ENCODE results near the gene CDHR2. TPM values are rescaled to one million over a fixed set of nuclear protein-coding genes. Genes with fewer than 3 reads are reported as not detected.

Gene CDHR2
- total RNA-seq, 2 experiments from 2014 or later: 0.19 to 0.35 TPM

GRCh38 chr5:176610435-176610773, 61.3 kb downstream of the CDHR2 start:
- H3K27ac Mint-ChIP-seq: no peak overlapping the region
- CTCF ChIA-PET: no interaction called here

GRCh38 chr5:176611435-176611834, 62.3 kb downstream of the CDHR2 start:
- Mint-ChIP-seq H3K27ac (no peak overlapping the region), H3K4me1 (ENCODE audit: low read depth) (peaks cover 7% of the 10 kb centered on the region), H3K27me3 (ENCODE audit: low read depth) (peaks cover 30% of the 10 kb centered on the region), H3K4me3 (no peak overlapping the region), H3K36me3 (ENCODE audit: low read depth) (no peaks in the 10 kb centered on the region), H3K9me3 (no peaks in the 10 kb centered on the region)
- peak; percentile 72 for DNase-seq
- intact Hi-C loops (cut with micrococcal nuclease): loop anchor here (1.0 kb wide), 1 partner anchor 163 kb away; the partner anchor contains the start of gene FAF2
- CTCF ChIA-PET: no interaction called here

More at GRCh38 chr5:176610435-176610773, 61.3 kb downstream of the CDHR2 start:
- Mint-ChIP-seq H3K4me3 (peak overlapping the region; percentile 67), H3K36me3 (ENCODE audit: low read depth) (no peaks in the 10 kb centered on the region), H3K9me3 (no peaks in the 10 kb centered on the region), H3K4me1 (ENCODE audit: low read depth) (peaks cover 7% of the 10 kb centered on the region), H3K27me3 (ENCODE audit: low read depth) (peaks cover 24% of the 10 kb centered on the region)
- intact Hi-C loops (cut with micrococcal nuclease): no loop called here
- DNase-seq: no peak

- Mint-ChIP-seq H3K27me3 (ENCODE audit: low read depth) (peaks cover 35% of the 10 kb centered on the region), H3K36me3 (ENCODE audit: low read depth) (no peaks in the 10 kb centered on the region), H3K4me1 (ENCODE audit: low read depth) (peaks cover 7% of the 10 kb centered on the region), H3K27ac (no peak overlapping the region), H3K4me3 (no peak overlapping the region), H3K9me3 (no peaks in the 10 kb centered on the region)
- CTCF ChIA-PET: no interaction called here
- no peak for DNase-seq
- intact Hi-C loops (cut with micrococcal nuclease): no loop called here
These were observed 62.9 kb downstream of the CDHR2 start for GRCh38 chr5:176612008-176612407.

- no peaks in the 10 kb centered on the region for H3K9me3 Mint-ChIP-seq
- no peak overlapping the region for H3K27ac Mint-ChIP-seq
- H3K27me3 Mint-ChIP-seq (ENCODE audit: low read depth): peaks cover 43% of the 10 kb centered on the region
- intact Hi-C loops (cut with micrococcal nuclease): no loop called here
- no peak overlapping the region for H3K4me3 Mint-ChIP-seq
- no peaks in the 10 kb centered on the region for H3K36me3 Mint-ChIP-seq (ENCODE audit: low read depth)
- no peak for DNase-seq
- CTCF ChIA-PET: interaction anchor here (1.2 kb wide), 1 partner anchor 18 kb away, joined by 5 read pairs; no protein-coding TSS in a partner anchor
- peaks cover 7% of the 10 kb centered on the region for H3K4me1 Mint-ChIP-seq (ENCODE audit: low read depth)
These were observed 63.7 kb downstream of the CDHR2 start for GRCh38 chr5:176612855-176613254.

DNA sequence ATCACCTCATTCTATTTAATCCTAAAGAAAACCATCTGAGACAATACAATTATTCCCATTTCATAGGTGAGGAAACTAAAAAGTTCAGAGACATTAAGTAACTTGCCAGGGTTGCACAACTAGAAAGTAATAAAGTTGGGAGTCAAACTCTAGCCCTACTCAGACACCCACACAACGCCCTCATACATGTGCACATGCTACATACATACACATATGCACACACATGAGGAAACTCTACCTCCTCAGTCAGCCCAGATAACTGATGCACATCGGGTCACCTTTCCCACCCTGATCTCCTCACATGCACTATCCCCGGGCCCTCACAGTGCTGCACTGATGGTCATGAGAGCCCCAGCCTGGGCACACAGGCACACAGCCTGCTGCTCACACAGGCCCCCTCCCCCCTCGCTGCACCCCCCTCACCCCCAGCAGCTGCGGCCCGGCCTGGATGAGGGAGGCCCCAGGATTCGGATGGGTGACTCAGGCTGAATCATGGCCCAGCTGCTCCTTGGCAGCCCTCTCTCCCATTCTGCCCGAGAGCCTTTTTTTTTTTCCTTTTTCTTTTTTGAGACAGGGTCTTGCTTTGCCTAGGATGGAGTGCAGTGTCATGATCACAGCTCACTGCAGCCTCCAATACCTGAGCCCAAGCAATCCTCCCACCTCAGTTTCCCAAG, 65.8 kb downstream of the CDHR2 start:
- CTCF ChIA-PET: interaction anchor here (0.6 kb wide), 1 partner anchor 16 kb away, joined by 3 read pairs; no protein-coding TSS in a partner anchor
- Mint-ChIP-seq H3K27me3 (ENCODE audit: low read depth) (peaks cover 52% of the 10 kb centered on the region), H3K9me3 (no peaks in the 10 kb centered on the region), H3K4me3 (no peak overlapping the region), H3K36me3 (ENCODE audit: low read depth) (no peaks in the 10 kb centered on the region), H3K4me1 (ENCODE audit: low read depth) (peaks cover 11% of the 10 kb centered on the region), H3K27ac (no peak overlapping the region)
- DNase-seq: no peak
- intact Hi-C loops (cut with micrococcal nuclease): no loop called here

DNA sequence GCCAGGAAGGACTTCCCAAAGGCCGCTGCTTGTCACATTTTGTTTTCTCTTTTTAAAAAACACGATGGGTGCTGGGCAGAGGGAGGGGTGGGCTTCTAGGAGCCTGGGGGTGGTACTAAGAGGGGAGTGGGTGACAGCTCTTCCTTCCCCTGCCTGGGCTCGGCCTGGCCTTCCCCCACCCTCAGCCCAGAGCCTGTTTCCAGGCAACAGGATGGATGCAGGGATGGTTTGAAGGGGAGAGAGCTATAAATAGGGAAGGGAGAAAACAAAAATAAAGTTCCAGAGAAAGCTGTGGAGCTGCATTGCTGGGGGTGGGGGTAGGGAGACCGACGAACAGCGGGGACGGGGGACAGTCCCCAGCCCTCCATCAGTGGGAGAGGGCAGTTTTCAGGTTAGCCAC, 67.4 kb downstream of the CDHR2 start:
- CTCF ChIA-PET: interaction anchor here (1.2 kb wide), 1 partner anchor 43 kb away, joined by 3 read pairs; no protein-coding TSS in a partner anchor
- Mint-ChIP-seq H3K36me3 (ENCODE audit: low read depth) (no peaks in the 10 kb centered on the region), H3K9me3 (no peaks in the 10 kb centered on the region), H3K27ac (no peak overlapping the region), H3K27me3 (ENCODE audit: low read depth) (peaks cover 56% of the 10 kb centered on the region), H3K4me1 (ENCODE audit: low read depth) (peaks cover 18% of the 10 kb centered on the region), H3K4me3 (no peak overlapping the region)
- DNase-seq: no peak
- intact Hi-C loops (cut with micrococcal nuclease): no loop called here

DNA sequence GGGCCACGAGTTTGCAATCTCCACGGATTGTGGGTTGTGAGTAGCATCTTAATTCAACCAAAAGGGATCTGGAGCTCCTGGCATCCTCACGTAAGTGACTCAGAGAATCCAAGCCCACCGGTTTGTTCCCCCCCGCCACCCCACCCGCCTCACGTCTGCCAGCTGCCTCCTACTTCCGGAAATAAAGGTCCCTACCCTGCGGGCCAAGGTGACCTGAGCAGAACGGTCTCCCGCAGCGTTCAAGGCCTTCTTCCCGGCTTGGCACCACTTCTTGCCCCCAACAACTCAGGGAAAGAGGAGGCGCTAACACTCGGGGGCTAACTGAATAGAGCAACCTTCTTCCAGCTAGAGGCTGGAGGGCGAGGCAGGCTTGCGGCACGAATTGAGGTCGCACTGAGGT, 69.6 kb downstream of the CDHR2 start:
- DNase-seq: no peak
- no peaks in the 10 kb centered on the region for H3K9me3 Mint-ChIP-seq
- CTCF ChIA-PET: no interaction called here
- no peak overlapping the region for H3K27ac Mint-ChIP-seq
- H3K4me3 Mint-ChIP-seq: peak overlapping the region; percentile 48
- peaks cover 48% of the 10 kb centered on the region for H3K27me3 Mint-ChIP-seq (ENCODE audit: low read depth)
- intact Hi-C loops (cut with micrococcal nuclease): loop anchor here (1.0 to 2.0 kb wide), 3 partner anchors 29 to 204 kb away; partner anchors contain the start of gene TSPAN17
- peaks cover 18% of the 10 kb centered on the region for H3K4me1 Mint-ChIP-seq (ENCODE audit: low read depth)
- H3K36me3 Mint-ChIP-seq (ENCODE audit: low read depth): no peaks in the 10 kb centered on the region

DNA sequence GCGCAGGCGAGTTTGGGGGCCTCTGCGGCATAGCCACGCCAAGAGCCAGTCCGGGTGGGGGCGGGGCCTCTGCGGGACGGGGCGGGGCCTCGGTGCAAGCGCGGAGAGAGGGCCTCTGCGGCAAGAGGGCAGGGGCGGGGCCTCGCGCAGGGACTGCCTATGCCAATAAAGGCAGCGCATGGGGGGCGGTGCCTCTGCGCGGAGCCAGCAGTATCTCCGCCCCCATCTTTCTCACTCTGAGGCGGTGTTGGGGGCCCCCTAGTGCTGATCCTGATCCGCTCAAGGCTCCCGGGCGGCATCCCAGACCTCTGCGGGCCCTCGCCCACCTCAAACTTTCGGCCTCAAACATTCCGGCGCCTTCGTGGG, 70.0 kb downstream of the CDHR2 start:
- H3K27me3 Mint-ChIP-seq (ENCODE audit: low read depth): peaks cover 48% of the 10 kb centered on the region
- H3K27ac Mint-ChIP-seq: no peak overlapping the region
- intact Hi-C loops (cut with micrococcal nuclease): loop anchor here (1.0 to 2.0 kb wide), 3 partner anchors 28 to 204 kb away; partner anchors contain the start of gene TSPAN17
- H3K4me3 Mint-ChIP-seq: peak overlapping the region; percentile 48
- CTCF ChIA-PET: no interaction called here
- DNase-seq: peak; percentile 89
- H3K4me1 Mint-ChIP-seq (ENCODE audit: low read depth): peaks cover 18% of the 10 kb centered on the region
- no peaks in the 10 kb centered on the region for H3K36me3 Mint-ChIP-seq (ENCODE audit: low read depth)
- H3K9me3 Mint-ChIP-seq: no peaks in the 10 kb centered on the region

DNA sequence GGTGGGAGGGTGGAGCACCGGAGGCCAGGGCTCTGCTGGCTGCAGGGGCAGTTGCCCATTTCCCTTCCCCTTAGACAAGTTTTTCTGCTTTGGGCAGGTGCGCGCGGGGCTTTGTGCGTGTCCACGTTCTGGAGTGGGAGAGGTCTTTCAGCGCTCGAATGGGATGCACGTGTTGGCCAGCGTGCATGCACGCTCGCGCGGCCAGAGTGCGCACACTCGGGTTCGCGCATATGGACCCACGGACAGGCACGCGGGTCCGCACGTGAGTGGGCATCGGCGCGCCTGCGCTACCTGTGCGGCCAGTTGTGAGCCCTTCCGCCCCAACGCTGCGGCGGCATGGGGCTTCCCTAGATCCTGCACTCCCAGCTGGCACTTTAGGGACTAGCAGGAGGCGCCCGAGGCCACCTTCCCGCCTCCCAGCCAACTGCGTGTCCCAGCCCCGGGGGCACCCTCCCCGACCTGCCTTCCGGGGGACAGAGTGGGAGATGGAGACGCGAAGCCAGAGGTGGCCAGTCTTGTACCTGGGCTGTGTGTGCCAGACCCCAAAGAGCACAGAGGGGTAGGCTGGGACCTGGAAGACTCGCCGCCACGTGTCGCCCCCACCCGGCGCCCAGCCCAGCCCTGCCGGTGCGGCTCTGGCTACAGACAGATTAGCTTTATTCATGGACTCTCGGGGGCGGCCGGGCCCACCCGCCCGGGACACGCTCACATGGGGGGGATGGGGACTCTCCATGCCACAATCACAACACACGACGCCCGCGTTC, 70.6 kb downstream of the CDHR2 start:
- no peak for DNase-seq
- Mint-ChIP-seq H3K27ac (no peak overlapping the region), H3K4me3 (peak overlapping the region; percentile 61), H3K36me3 (ENCODE audit: low read depth) (no peaks in the 10 kb centered on the region), H3K27me3 (ENCODE audit: low read depth) (peaks cover 48% of the 10 kb centered on the region), H3K4me1 (ENCODE audit: low read depth) (peaks cover 18% of the 10 kb centered on the region), H3K9me3 (no peaks in the 10 kb centered on the region)
- CTCF ChIA-PET: interaction anchor here (0.7 kb wide), 1 partner anchor 180 kb away, joined by 3 read pairs; no protein-coding TSS in a partner anchor
- intact Hi-C loops (cut with micrococcal nuclease): loop anchor here (1.0 to 2.0 kb wide), 3 partner anchors 28 to 205 kb away; partner anchors contain the start of gene TSPAN17

- intact Hi-C loops (cut with micrococcal nuclease): no loop called here
- H3K4me1 Mint-ChIP-seq (ENCODE audit: low read depth): peaks cover 18% of the 10 kb centered on the region
- H3K36me3 Mint-ChIP-seq (ENCODE audit: low read depth): no peaks in the 10 kb centered on the region
- CTCF ChIA-PET: interaction anchor here (0.7 kb wide), 1 partner anchor 180 kb away, joined by 3 read pairs; no protein-coding TSS in a partner anchor
- no peak overlapping the region for H3K27ac Mint-ChIP-seq
- H3K27me3 Mint-ChIP-seq (ENCODE audit: low read depth): peaks cover 48% of the 10 kb centered on the region
- H3K9me3 Mint-ChIP-seq: no peaks in the 10 kb centered on the region
- no peak for DNase-seq
- peak overlapping the region; percentile 61 for H3K4me3 Mint-ChIP-seq
These were observed 71.3 kb downstream of the CDHR2 start for GRCh38 chr5:176620333-176620981.

DNA sequence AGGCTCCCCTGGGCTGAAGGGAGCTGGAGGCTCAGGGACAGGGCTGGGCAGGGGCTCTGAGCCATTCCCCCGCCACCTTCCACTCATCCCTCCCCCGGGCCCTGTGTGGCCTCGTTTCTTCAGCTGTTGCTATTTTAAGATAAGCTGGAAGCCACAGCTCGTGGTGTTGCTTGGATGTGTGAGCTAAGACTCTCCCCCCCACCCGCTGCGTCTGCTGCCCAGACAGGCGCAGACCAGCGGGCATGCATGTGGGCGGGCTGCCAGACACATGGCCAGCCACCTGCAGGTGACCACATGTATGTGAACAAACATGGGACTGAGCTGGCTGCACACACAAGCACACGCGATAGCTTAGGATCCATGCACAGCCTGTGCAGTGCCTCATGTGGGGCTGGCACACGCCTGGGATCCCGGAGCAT, 72.5 kb downstream of the CDHR2 start:
- no peak for DNase-seq
- intact Hi-C loops (cut with micrococcal nuclease): no loop called here
- H3K9me3 Mint-ChIP-seq: no peaks in the 10 kb centered on the region
- no peak overlapping the region for H3K4me3 Mint-ChIP-seq
- H3K4me1 Mint-ChIP-seq (ENCODE audit: low read depth): peaks cover 18% of the 10 kb centered on the region
- CTCF ChIA-PET: interaction anchor here (1.0 to 1.2 kb wide), 3 partner anchors 37 to 48 kb away, joined by 4 to 6 read pairs (median 4); no protein-coding TSS in a partner anchor
- H3K27me3 Mint-ChIP-seq (ENCODE audit: low read depth): peaks cover 46% of the 10 kb centered on the region
- H3K27ac Mint-ChIP-seq: no peak overlapping the region
- H3K36me3 Mint-ChIP-seq (ENCODE audit: low read depth): no peaks in the 10 kb centered on the region

- Mint-ChIP-seq H3K4me1 (ENCODE audit: low read depth) (peaks cover 15% of the 10 kb centered on the region), H3K4me3 (no peak overlapping the region), H3K36me3 (ENCODE audit: low read depth) (no peaks in the 10 kb centered on the region), H3K27ac (no peak overlapping the region), H3K9me3 (no peaks in the 10 kb centered on the region), H3K27me3 (ENCODE audit: low read depth) (peaks cover 45% of the 10 kb centered on the region)
- DNase-seq: no peak
- intact Hi-C loops (cut with micrococcal nuclease): no loop called here
- CTCF ChIA-PET: no interaction called here
These were observed 75.0 kb downstream of the CDHR2 start for GRCh38 chr5:176624142-176624541.
